ENCODE results near the gene ORAI3. TPM values are rescaled to one million over a fixed set of nuclear protein-coding genes. Genes with fewer than 3 reads are reported as not detected.
A peak's percentile ranks its signal among the peaks of the same experiment; 100 is the strongest.
"Not testable (repeated sequence)": the region's sequence is repeated elsewhere in the genome, so short reads cannot be mapped to it uniquely, and the experiment has no call there.

Gene ORAI3
- total RNA-seq, 1 experiment from 2014 or later, result 7.0 TPM

DNA sequence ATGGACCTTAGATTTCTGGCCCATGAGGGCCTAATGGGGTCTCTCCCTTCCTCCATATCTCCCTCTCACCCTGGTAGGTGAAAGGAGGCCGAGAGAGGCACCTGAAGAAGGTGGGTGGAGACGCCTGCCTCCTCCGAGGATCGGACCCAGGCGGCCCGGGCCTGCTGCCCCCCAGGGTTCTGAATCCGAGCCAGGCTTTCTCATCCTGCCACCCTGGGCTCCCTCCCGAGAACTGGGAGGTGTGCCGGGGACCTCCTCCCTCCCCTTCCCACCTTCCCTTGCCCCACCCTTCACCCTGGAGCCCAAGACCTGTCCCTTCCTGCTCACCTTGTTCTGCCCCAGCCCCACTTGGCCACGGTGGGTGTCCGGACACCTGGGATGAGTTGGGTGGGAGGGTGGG, 20.5 kb upstream of the ORAI3 start:
- no peaks in the 10 kb centered on the region for H3K27me3 ChIP-seq
- H3K9me3 ChIP-seq (replicated peaks), result no peaks in the 10 kb centered on the region
- no peak for DNase-seq
- H3K4me3 ChIP-seq, result no peak overlapping the region
- peaks cover 7% of the 10 kb centered on the region; the same call in 1 of the 2 replicates for H3K36me3 ChIP-seq
- H3K27ac ChIP-seq, result no peak overlapping the region
- no peaks in the 10 kb centered on the region for H3K4me1 ChIP-seq

DNA sequence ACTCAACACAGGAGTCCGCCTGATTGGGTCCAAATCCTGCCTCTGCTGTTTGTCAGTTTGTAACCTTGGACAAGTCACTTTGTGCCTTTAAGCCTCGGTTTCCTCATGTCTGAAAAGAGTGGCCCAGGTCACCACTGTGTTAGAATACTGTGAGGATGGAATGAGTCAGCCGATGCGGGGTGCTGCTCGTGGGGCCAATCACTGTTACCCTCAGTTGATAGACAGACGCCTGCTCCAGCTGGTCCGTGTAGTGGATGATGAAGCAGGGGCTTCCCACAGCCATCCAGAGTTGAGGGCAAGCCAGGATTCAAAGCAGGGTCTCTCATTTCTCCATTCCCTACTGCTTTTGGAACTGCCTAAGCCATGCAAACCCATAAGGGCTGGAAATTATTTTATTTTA, 19.7 kb upstream of the ORAI3 start:
- no peaks in the 10 kb centered on the region for H3K9me3 ChIP-seq (replicated peaks)
- no peaks in the 10 kb centered on the region for H3K4me1 ChIP-seq
- H3K36me3 ChIP-seq, result peaks cover 8% of the 10 kb centered on the region; the same call in 1 of the 2 replicates
- H3K4me3 ChIP-seq, result no peak overlapping the region
- no peak overlapping the region for H3K27ac ChIP-seq
- H3K27me3 ChIP-seq, result no peaks in the 10 kb centered on the region
- DNase-seq, result no peak

DNA sequence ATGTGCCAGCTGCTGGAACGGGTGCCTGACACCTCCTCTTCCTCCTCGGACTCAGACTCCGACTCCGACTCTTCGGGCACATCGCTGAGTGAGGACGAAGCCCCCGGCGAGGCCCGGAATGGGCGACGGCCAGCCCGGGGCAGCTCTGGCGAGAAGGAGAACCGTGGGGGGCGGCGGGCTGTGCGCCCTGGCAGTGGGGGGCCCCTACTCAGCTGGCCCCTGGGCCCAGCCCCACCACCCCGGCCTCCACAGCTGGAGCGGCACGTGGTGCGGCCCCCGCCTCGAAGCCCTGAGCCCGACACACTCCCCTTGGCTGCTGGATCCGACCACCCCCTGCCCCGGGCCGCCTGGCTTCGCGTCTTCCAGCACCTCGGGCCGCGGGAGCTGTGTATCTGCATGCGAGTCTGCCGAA, 18.7 kb upstream of the ORAI3 start:
- Histone ChIP-seq H3K27ac (no peak overlapping the region), H3K9me3 (replicated peaks) (no peaks in the 10 kb centered on the region), H3K4me3 (no peak overlapping the region), H3K27me3 (no peaks in the 10 kb centered on the region), H3K4me1 (no peaks in the 10 kb centered on the region), H3K36me3 (peaks cover 8% of the 10 kb centered on the region; the same call in 1 of the 2 replicates)
- no peak for DNase-seq

DNA sequence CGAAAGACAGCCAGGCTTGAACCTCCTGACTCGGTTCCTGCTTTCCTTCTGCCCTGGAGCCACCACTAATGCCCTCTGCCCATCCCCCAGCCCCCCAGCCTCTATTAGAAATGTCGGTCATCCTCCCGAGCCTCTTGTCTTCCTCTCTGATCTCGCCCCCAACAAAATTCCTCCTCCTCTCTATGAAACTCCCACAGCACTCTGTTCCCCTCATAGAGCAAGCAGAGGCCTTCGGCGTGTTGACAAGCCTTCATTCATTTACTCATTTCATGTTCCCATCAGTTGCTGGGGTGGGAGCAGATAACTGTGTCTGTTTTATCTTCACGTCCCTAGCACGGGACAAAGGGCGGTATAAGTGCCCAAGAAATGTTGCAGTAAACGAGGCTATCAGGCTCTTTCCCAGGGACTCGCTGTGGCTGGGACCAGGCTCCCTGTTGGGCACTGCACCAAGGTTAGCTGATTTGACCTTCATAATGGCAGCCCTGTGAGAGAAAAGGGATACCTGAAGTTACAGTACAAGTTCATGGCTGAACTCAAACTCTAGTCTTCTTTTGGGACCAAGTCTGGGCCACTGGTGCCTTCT, 17.7 kb upstream of the ORAI3 start:
- no peak for DNase-seq
- Histone ChIP-seq H3K4me3 (no peak overlapping the region), H3K27me3 (no peaks in the 10 kb centered on the region), H3K4me1 (no peaks in the 10 kb centered on the region), H3K36me3 (peaks cover 8% of the 10 kb centered on the region; the same call in 1 of the 2 replicates), H3K9me3 (replicated peaks) (no peaks in the 10 kb centered on the region), H3K27ac (no peak overlapping the region)

DNA sequence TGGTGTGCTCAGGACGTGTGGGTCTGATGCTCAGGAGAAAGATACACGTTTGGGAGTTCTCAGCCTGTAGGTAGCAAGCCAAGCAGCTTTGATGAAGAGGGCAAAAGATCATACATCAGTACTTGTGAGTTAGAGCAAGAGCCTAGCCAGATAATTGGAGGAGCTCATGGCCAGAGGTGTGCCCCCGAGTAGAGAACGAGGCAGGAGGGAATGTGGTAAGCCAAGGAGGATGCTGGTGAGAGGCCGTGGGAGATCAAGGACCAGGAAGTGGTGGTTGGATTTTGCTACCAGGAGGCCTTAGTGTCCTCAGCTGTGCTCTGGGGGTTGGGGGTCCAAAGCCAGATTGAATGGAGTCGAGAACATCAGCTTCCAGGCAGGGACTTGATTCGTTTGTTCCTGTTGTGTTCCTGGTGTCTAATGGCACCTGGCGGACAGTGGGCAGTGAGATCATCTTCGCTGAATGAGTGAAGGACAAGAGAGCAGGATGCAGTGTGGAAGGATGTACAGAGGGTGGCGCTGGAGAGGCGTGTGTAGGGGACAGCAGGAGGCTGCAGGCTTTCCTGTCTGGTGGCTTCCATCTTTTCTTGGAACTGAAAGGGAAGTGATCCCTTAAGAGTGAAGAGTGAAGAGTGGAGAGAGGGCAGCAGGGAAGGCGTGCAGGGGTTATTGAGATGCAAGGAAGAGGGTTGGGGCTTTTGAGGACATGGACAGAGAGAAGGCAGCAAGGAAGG, 13.9 kb upstream of the ORAI3 start:
- Histone ChIP-seq H3K27me3 (no peaks in the 10 kb centered on the region), H3K4me1 (no peaks in the 10 kb centered on the region), H3K4me3 (no peak overlapping the region), H3K36me3 (peaks cover 8% of the 10 kb centered on the region; the same call in 1 of the 2 replicates), H3K27ac (no peak overlapping the region), H3K9me3 (replicated peaks) (no peaks in the 10 kb centered on the region)
- DNase-seq, result peak; percentile 59 to 66

DNA sequence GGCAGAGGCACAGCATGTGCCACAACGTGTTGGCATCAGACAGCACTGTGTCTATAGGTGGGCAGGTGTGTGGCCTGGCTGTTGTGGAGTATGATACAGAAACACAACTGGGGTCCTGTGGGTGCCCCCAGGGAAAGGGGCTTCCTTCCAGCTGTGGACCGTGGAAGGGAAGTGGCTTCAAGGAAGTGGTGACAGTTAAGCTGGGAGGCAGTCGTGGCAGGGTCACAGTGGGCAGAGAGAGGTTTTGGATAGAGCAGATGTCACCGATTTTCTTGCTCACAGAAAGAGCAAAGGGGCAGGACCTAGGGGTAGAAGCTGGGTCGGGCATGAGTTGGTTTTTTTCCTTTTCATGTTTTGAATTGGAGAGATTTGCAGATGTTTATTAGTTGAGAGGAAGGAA, 11.2 kb upstream of the ORAI3 start:
- H3K4me3 ChIP-seq, result no peak overlapping the region
- no peaks in the 10 kb centered on the region for H3K9me3 ChIP-seq (replicated peaks)
- no peak overlapping the region for H3K27ac ChIP-seq
- H3K4me1 ChIP-seq, result 0 out of 2 replicates have a peak, but pooled peaks cover 3% of the 10 kb centered on the region
- no peak for DNase-seq
- H3K36me3 ChIP-seq, result peaks cover 15% of the 10 kb centered on the region; the same call in 1 of the 2 replicates
- no peaks in the 10 kb centered on the region for H3K27me3 ChIP-seq

DNA sequence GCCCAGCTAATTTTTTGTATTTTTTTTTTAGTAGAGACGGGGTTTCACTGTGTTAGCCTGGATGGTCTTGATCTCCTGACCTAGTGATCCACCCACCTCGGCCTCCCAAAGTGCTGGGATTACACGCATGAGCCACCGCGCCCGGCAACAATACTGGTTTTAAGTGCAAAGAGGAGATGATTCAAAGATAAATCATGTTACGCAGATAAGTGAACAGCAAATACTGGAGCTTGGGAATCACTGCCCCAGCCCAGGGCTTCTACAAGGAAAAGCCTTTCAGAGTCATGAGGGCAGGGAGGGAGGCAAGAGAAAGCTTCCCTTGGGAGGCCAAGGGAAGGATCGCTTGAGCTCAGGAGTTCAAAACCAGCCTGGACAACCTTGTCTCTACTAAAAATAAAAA, 9.3 kb upstream of the ORAI3 start:
- H3K4me3 ChIP-seq; H3K9me3 ChIP-seq (replicated peaks); H3K27ac ChIP-seq; DNase-seq; H3K4me1 ChIP-seq; H3K27me3 ChIP-seq: not testable (repeated sequence)
- H3K36me3 ChIP-seq, result peaks cover 21% of the 10 kb centered on the region

DNA sequence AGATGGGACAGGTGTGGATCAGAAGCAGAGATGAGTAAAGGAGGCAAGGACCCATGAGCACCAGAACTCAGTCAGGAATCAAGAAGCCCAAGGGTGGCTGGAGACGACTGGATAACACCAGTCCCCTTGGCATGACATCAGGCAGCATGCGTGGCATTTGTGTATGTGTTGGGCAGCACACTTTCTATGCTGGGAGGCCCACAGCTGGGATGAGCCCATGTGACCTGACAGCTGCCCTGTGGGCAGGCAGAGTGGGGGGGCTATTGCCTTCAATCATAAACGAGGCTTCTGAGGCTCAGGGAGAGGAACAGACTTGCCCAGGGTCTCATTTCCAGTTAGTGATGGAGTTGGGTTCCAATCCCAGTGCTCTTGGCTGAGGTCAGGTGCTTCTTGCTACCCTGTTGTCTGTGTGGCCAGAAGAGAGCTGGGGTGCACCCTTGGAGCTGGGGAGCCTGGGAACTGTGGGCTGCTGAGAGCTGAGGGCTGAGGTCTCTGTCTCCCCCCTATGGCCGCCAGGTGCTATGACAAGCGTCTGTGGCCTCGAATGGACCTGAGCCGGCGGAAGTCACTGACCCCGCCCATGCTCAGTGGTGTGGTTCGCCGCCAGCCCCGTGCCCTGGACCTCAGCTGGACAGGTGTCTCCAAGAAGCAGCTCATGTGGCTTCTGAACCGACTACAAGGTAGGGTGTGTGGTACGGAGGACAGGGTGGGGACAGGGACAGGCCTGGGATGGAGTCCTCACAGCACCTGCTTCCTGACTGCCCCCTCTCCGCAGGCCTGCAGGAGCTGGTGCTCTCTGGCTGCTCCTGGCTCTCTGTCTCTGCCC, 7.1 kb upstream of the ORAI3 start:
- DNase-seq, result peak; percentile 72 to 82
- Histone ChIP-seq H3K27me3 (no peaks in the 10 kb centered on the region), H3K27ac (no peak overlapping the region), H3K4me3 (no peak overlapping the region), H3K36me3 (peaks cover 22% of the 10 kb centered on the region), H3K9me3 (replicated peaks) (no peaks in the 10 kb centered on the region), H3K4me1 (0 out of 2 replicates have a peak, but pooled peaks cover 3% of the 10 kb centered on the region)

DNA sequence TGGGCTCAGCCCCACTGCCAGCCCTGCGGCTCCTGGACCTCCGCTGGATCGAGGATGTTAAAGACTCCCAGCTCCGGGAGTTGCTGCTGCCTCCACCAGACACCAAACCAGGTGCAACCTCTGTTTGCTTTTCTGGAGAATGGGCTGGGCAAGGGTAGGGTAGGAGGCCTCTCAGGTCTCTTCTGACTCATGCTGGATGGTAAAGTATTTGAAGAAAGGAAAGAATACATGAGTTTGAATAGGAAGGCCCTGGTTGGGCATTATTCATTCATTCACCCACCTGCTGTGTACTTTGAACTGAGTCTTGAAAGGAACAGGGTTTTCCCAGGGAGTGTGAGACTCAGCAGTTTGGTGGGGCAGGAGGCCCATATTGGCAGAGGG, 6.5 kb upstream of the ORAI3 start:
- DNase-seq, result no peak
- Histone ChIP-seq H3K4me1 (0 out of 2 replicates have a peak, but pooled peaks cover 3% of the 10 kb centered on the region), H3K9me3 (replicated peaks) (no peaks in the 10 kb centered on the region), H3K27ac (no peak overlapping the region), H3K36me3 (peaks cover 22% of the 10 kb centered on the region), H3K27me3 (no peaks in the 10 kb centered on the region), H3K4me3 (no peak overlapping the region)

DNA sequence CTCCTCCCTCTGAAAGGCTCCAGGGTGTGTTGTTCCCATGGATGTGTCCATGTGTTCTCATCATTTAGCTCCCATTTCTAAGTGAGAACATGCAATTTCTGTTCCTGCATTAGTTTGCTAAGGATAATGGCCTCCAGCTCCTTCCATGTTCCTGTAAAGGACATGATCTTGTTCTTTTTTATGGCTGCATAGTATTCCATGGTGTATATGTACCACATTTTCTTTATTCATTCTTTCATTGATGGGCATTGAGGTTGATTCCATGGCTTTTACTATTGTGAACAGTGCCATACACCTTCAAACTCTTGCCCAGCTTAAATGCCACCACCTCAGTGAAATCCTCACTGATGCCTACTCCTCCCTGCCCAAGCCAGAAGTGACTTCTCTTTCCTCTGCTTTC, 4.5 kb upstream of the ORAI3 start:
- Histone ChIP-seq H3K9me3 (replicated peaks) (no peaks in the 10 kb centered on the region), H3K4me1 (peaks cover 3% of the 10 kb centered on the region; the same call in 1 of the 2 replicates), H3K4me3 (no peak overlapping the region), H3K27ac (no peak overlapping the region), H3K27me3 (no peaks in the 10 kb centered on the region), H3K36me3 (peaks cover 22% of the 10 kb centered on the region)
- no peak for DNase-seq

DNA sequence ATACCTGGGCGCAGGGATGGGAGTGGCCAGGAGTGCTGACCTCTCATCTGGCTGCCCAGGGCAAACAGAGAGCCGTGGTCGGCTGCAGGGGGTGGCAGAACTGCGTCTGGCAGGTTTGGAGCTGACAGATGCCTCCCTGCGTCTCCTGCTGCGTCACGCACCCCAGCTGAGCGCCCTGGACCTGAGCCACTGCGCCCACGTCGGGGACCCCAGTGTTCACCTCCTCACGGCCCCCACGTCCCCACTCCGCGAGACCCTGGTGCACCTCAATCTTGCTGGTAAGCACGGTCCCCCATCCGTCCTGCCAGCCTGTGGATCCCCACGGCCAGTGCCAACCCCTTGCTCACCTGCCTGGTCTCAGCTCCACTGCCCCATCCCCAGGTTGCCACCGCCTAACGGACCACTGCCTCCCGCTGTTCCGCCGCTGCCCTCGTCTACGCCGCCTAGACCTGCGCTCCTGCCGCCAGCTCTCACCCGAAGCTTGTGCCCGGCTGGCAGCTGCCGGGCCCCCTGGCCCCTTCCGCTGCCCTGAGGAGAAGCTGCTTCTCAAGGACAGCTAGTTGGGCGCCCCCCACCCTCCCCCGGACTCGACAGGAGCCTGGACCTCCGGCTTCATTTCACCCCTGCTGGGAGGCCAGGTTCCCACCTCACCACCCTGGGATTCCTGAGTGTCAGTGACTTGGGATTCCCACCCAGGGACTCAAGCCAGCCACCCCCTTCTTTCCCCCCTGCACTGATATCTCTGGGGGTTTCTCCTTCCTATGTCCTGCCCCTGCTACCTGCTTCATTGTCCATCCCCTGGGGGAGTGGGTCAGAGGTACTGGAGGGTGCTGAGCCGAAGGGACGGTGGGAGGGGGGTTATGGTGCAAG, 2.0 kb upstream of the ORAI3 start:
- no peaks in the 10 kb centered on the region for H3K27me3 ChIP-seq
- H3K36me3 ChIP-seq, result peaks cover 12% of the 10 kb centered on the region; the same call in 1 of the 2 replicates
- no peak for DNase-seq
- H3K9me3 ChIP-seq (replicated peaks), result no peaks in the 10 kb centered on the region
- no peak overlapping the region for H3K4me3 ChIP-seq
- peaks cover 11% of the 10 kb centered on the region for H3K4me1 ChIP-seq
- H3K27ac ChIP-seq, result no peak overlapping the region

DNA sequence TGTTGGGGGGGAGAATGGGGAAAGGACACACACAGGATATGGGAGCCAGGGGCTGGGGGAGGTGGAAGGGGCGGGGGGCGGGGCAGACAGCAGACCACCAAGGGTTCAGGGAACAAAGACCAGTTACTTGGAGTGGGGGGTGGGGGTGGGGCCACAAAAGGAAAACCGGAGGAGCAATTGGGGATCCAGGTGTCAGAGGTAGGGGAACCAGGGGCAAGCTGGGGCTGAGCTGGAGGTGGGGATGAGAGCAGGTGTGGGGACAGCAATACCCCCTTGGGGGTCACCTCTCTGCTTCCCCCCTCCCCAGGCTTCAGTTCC, 1.4 kb upstream of the ORAI3 start:
- DNase-seq, result no peak
- Histone ChIP-seq H3K27ac (no peak overlapping the region), H3K27me3 (no peaks in the 10 kb centered on the region), H3K9me3 (replicated peaks) (no peaks in the 10 kb centered on the region), H3K36me3 (peaks cover 12% of the 10 kb centered on the region; the same call in 1 of the 2 replicates), H3K4me1 (peaks cover 11% of the 10 kb centered on the region), H3K4me3 (no peak overlapping the region)

DNA sequence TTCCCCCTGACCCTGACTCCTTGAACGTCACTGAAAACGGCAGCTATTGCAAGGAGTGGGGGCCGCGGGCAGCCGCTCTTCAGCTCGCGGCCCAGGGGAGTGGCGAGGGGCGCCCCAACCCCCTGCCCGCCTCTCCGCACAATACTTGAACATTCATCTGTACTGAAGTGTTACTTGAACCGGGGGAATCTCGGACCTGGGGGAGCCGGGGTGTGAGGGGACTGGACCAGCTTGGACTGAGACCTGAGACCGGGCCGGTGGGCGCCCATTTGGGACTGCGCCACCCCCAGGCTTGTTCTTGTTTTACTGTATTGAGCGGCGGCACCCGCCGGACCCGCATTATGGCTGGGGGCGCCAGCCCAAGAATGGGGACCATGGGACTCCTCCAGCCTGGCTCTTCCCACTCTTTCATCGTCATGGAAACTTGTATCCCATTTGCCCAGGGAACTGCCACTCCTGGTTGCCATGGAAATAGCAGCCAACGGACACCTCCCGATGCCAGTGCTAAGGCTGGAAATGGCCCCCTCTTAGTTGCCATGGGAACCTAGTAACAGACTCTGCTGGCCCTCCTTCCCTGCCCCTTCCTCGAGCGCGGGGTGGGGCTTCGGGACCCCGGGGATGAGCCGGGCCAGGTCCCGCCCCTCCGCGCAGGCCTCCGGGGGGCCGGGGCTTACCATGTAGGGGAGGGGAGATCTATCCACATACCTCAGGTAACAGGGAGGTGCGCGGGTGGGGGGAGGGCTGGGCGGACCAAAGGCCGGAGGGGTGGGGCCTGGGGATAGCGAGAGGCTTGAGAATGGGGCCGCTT, 805 bp upstream of the ORAI3 start:
- Histone ChIP-seq H3K27ac (no peak overlapping the region; the same call in 1 of the 2 replicates), H3K9me3 (replicated peaks) (no peaks in the 10 kb centered on the region), H3K36me3 (peaks cover 10% of the 10 kb centered on the region; the same call in 1 of the 2 replicates), H3K4me1 (peaks cover 11% of the 10 kb centered on the region), H3K4me3 (peak overlapping the region; percentile 94), H3K27me3 (no peaks in the 10 kb centered on the region)
- peak; percentile 90 to 91 for DNase-seq

Measured in SJCRH30 (cell line).